Adrenal gland (tissue), 5 donors: ENCODE data around the gene IFNA8.

Experiments
- POLR2A ChIP-seq, 2 donors: fragments of 450-650 bp; IDR thresholded peaks; one replicate each; pipeline ENCODE4 v1.6.1; 2017; ENCODE audit warnings: antibody characterized with exemption in 2 of 2, mild to moderate bottlenecking in 2 of 2, moderate library complexity in 1 of 2
- TF ChIP-seq, protein P1 (sequence below), 6 experiments: fragments of 450-650 bp in 4 of 6; fragments of 200-600 bp in 2 of 6; sonication (generic) in 1 of 6; IDR thresholded peaks; 1 replicate in 5 of 6; 2 replicates in 1 of 6; pipeline versions ENCODE4 v1.5.1 to v1.8.0; 2016 to 2021; ENCODE audit warnings: antibody characterized with exemption in 6 of 6, mild to moderate bottlenecking in 2 of 6, moderate library complexity in 1 of 6
- donor health status: DM: no; HTN: no; CAD: no.

DNA sequence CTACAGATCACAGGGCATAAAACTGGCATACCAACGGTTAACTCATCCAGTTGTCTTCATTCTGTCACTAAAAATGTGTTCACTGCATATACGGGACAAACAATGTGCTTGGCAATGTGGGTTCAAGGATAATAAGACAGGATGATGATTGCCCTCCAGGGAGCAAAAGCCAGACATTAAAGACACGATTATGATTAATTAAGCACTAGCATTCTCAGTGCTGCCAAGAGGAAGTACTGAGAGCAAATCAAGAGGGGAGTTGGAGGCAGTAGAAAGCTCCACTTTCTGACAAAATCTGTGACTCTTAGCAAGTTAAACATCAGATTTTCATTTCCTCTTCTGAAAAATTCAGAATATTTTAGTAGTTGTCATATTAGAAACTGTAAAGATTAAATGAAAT lies 9.0 kb upstream of the IFNA8 start:
- TF ChIP-seq POLR2A (IDR thresholded peaks at IDR 0.05) = no peak
- TF ChIP-seq, protein P1, sequence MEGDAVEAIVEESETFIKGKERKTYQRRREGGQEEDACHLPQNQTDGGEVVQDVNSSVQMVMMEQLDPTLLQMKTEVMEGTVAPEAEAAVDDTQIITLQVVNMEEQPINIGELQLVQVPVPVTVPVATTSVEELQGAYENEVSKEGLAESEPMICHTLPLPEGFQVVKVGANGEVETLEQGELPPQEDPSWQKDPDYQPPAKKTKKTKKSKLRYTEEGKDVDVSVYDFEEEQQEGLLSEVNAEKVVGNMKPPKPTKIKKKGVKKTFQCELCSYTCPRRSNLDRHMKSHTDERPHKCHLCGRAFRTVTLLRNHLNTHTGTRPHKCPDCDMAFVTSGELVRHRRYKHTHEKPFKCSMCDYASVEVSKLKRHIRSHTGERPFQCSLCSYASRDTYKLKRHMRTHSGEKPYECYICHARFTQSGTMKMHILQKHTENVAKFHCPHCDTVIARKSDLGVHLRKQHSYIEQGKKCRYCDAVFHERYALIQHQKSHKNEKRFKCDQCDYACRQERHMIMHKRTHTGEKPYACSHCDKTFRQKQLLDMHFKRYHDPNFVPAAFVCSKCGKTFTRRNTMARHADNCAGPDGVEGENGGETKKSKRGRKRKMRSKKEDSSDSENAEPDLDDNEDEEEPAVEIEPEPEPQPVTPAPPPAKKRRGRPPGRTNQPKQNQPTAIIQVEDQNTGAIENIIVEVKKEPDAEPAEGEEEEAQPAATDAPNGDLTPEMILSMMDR (IDR thresholded peaks at IDR 0.05) = no peak
